ENCODE data around the gene MESP2.

The MESP2 gene

DNA sequence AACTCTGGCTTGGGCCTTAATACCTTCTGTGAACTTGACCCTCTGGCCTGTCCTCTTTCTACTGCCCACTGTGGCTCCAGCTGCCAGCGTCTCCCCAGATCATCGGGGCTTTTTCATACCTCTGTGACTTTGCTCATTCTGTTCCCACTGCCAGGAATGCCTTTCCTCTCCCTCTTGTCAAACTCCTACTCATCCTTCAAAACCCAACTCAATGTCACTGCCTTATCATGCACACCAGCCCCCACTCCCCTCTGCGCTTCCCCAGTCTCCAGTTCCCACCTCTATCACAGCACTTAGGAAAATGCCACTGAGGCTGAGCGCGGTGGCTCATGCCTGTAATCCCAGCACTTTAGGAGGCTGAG is 33.6 kb downstream of the MESP2 start:
- H3F3A ChIP-seq (ENCODE audit: insufficient read depth, low read length), result no peaks in the 10 kb centered on the region
- H3K4me2 ChIP-seq (ENCODE audit: low read depth, low read length), result no peak overlapping the region
- H3K27ac ChIP-seq (ENCODE audit: low read length), result no peak overlapping the region

DNA sequence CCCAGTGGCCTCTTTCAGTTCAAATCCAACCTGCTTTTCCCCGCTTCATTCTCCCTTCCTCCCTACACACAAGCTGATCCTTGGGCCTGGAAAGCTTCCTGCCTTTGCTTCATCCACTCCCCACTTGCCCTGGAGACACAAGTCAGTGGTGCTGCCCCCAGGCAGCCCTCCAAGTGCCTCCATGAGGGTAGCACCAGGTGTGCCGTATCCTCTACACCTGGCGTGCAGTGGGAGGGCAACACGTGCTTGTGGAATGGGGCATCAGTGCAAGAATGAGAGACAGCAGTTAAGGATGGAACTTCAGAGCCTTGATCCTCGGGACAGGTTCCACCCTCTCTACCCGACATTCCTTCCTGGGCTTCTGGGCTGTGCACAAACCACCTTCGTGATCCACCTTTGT is 34.7 kb downstream of the MESP2 start:
- H3K4me1 ChIP-seq (ENCODE audit: low read length), result no peaks in the 10 kb centered on the region
- H3K9me3 ChIP-seq (replicated peaks; ENCODE audit: insufficient read depth, low read length), result no peaks in the 10 kb centered on the region
- no peak for DNase-seq
- no peaks in the 10 kb centered on the region for H3F3A ChIP-seq (ENCODE audit: insufficient read depth, low read length)
- H3K4me3 ChIP-seq (ENCODE audit: low read length), result no peak overlapping the region
- H2AFZ ChIP-seq (ENCODE audit: low read length), result no peak overlapping the region
- no peaks in the 10 kb centered on the region for H3K36me3 ChIP-seq (replicated peaks; ENCODE audit: insufficient read depth, low read length)
- H3K27ac ChIP-seq (ENCODE audit: low read length), result no peak overlapping the region
- TF ChIP-seq, protein P1, sequence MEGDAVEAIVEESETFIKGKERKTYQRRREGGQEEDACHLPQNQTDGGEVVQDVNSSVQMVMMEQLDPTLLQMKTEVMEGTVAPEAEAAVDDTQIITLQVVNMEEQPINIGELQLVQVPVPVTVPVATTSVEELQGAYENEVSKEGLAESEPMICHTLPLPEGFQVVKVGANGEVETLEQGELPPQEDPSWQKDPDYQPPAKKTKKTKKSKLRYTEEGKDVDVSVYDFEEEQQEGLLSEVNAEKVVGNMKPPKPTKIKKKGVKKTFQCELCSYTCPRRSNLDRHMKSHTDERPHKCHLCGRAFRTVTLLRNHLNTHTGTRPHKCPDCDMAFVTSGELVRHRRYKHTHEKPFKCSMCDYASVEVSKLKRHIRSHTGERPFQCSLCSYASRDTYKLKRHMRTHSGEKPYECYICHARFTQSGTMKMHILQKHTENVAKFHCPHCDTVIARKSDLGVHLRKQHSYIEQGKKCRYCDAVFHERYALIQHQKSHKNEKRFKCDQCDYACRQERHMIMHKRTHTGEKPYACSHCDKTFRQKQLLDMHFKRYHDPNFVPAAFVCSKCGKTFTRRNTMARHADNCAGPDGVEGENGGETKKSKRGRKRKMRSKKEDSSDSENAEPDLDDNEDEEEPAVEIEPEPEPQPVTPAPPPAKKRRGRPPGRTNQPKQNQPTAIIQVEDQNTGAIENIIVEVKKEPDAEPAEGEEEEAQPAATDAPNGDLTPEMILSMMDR (IDR thresholded peaks at IDR 0.05; ENCODE audit: low read length), result no peak
- TF ChIP-seq EZH2 (optimal IDR thresholded peaks at IDR 0.05; ENCODE audit: low read depth, low read length) (no peak), EZH2phosphoT487 (IDR thresholded peaks at IDR 0.05; ENCODE audit: low read length) (no peak)
- H4K20me1 ChIP-seq (ENCODE audit: insufficient read depth, low read length), result no peaks in the 10 kb centered on the region
- no peaks in the 10 kb centered on the region for H3K79me2 ChIP-seq (ENCODE audit: low read length)
- H3K9ac ChIP-seq (ENCODE audit: low read length), result no peak overlapping the region
- no peaks in the 10 kb centered on the region for H3K27me3 ChIP-seq (replicated peaks; ENCODE audit: insufficient read depth, low read length)
- H3K4me2 ChIP-seq (ENCODE audit: low read depth, low read length), result no peak overlapping the region
- no peaks in the 10 kb centered on the region for H3K9me2 ChIP-seq (replicated peaks; ENCODE audit: insufficient read depth, low read length)

More for the DNA sequence above, 33.6 kb downstream of the MESP2 start:
- no peak overlapping the region for H3K4me3 ChIP-seq (ENCODE audit: low read length)
- H3K27me3 ChIP-seq (replicated peaks; ENCODE audit: insufficient read depth, low read length), result no peaks in the 10 kb centered on the region
- no peak for TF ChIP-seq EZH2 (optimal IDR thresholded peaks at IDR 0.05; ENCODE audit: low read depth, low read length)
- TF ChIP-seq, protein P1 (IDR thresholded peaks at IDR 0.05; ENCODE audit: low read length), result no peak
- no peak for TF ChIP-seq EZH2phosphoT487 (IDR thresholded peaks at IDR 0.05; ENCODE audit: low read length)
- no peak overlapping the region for H3K9ac ChIP-seq (ENCODE audit: low read length)
- H3K4me1 ChIP-seq (ENCODE audit: low read length), result no peaks in the 10 kb centered on the region
- H3K9me3 ChIP-seq (replicated peaks; ENCODE audit: insufficient read depth, low read length), result no peaks in the 10 kb centered on the region
- H4K20me1 ChIP-seq (ENCODE audit: insufficient read depth, low read length), result no peaks in the 10 kb centered on the region
- DNase-seq, result no peak
- no peak overlapping the region for H2AFZ ChIP-seq (ENCODE audit: low read length)
- H3K36me3 ChIP-seq (replicated peaks; ENCODE audit: insufficient read depth, low read length), result no peaks in the 10 kb centered on the region
- H3K9me2 ChIP-seq (replicated peaks; ENCODE audit: insufficient read depth, low read length), result no peaks in the 10 kb centered on the region
- no peaks in the 10 kb centered on the region for H3K79me2 ChIP-seq (ENCODE audit: low read length)

DNA sequence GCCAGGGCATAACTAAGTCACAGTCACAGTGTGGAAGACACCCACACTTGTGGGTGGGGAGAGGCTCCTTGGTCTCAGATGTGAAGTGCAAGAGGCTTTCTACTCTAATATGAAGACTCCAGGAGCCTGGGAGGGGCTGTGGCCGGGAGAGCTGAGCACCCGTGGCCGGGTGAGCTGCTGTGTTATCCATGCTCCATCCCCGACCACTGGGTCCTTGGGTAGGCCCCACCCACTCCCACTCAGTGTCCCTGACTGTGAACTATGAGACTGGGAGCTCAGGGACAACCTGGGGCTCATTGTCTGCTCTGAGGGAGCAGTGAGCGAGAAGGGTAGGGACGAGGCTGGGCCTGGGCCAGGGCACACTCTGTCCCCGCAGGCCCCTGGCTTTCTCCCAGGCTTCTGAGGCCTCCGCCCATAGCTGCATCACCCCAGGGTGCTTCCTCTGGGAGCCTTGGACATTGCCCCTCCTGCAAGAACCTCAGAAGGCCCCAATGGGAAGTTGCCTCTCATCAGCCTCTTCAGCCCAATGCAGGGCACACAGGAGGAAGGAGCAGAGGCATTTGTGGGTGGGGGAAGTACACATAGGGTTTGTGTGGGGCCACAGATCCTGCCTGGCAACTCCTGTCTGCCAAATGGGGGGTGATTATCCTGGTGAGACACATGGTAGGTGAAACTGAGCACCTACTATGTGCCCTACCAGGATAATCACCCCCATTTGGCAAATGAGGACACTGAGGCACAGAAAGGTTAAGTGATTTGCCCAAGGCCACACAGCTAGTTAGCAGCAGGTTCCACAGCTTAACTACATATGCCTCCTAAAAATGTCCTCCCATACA is 36.1 kb downstream of the MESP2 start:
- Histone ChIP-seq H3K36me3 (replicated peaks; ENCODE audit: insufficient read depth, low read length) (no peaks in the 10 kb centered on the region), H3K9me2 (replicated peaks; ENCODE audit: insufficient read depth, low read length) (no peaks in the 10 kb centered on the region), H3K4me3 (ENCODE audit: low read length) (no peak overlapping the region), H3K9me3 (replicated peaks; ENCODE audit: insufficient read depth, low read length) (no peaks in the 10 kb centered on the region), H3K27me3 (replicated peaks; ENCODE audit: insufficient read depth, low read length) (no peaks in the 10 kb centered on the region), H3K9ac (ENCODE audit: low read length) (no peak overlapping the region), H2AFZ (ENCODE audit: low read length) (no peak overlapping the region), H3K27ac (ENCODE audit: low read length) (no peak overlapping the region), H3K4me2 (ENCODE audit: low read depth, low read length) (no peak overlapping the region), H3F3A (ENCODE audit: insufficient read depth, low read length) (no peaks in the 10 kb centered on the region), H3K79me2 (ENCODE audit: low read length) (no peaks in the 10 kb centered on the region), H3K4me1 (ENCODE audit: low read length) (no peaks in the 10 kb centered on the region), H4K20me1 (ENCODE audit: insufficient read depth, low read length) (no peaks in the 10 kb centered on the region)
- TF ChIP-seq EZH2phosphoT487 (IDR thresholded peaks at IDR 0.05; ENCODE audit: low read length), result no peak
- TF ChIP-seq EZH2 (optimal IDR thresholded peaks at IDR 0.05; ENCODE audit: low read depth, low read length), result no peak
- TF ChIP-seq, protein P1 (IDR thresholded peaks at IDR 0.05; ENCODE audit: low read length), result no peak
- DNase-seq, result no peak
